HepG2 (cell line): ENCODE measurements around the gene MYL12B. TPM values are rescaled to one million over a fixed set of nuclear protein-coding genes. Genes with fewer than 3 reads are reported as not detected.

Experiments
- ATF7-NPFF ChIP-seq: sonication (generic); formaldehyde crosslinking; IDR thresholded peaks from 2 replicates; pipeline ENCODE4 v1.8.1; 2023; ENCODE audit warnings: mild to moderate bottlenecking, low read depth, missing genetic modification reagents, moderate library complexity
- ERF ChIP-seq: IDR thresholded peaks from 2 replicates; pipeline ENCODE4 v1.6.1; 2018; ENCODE audit warnings: missing biosample characterization, missing genetic modification reagents
- FOXA3 ChIP-seq: IDR thresholded peaks from 2 replicates; pipeline ENCODE4 v1.6.1; 2016; ENCODE audit warnings: missing genetic modification reagents, missing compliant biosample characterization
- GRHL1 ChIP-seq: sonication (generic); formaldehyde crosslinking; conservative IDR thresholded peaks from 2 replicates; pipeline ENCODE4 v1.8.0; 2022; ENCODE audit warnings: missing genetic modification reagents
- HOXA7 ChIP-seq: sonication (generic); formaldehyde crosslinking; IDR thresholded peaks from 2 replicates; pipeline ENCODE4 v1.8.1; 2022; ENCODE audit warnings: mild to moderate bottlenecking, missing genetic modification reagents, moderate library complexity
- KDM6A ChIP-seq: IDR thresholded peaks from 2 replicates; pipeline ENCODE4 v1.6.1; 2016; ENCODE audit warnings: low read depth
- PRPF4 ChIP-seq: fragments of 200-400 bp; formaldehyde crosslinking; IDR thresholded peaks from 2 replicates; pipeline ENCODE4 v1.6.1; 2016; ENCODE audit warnings: low read length, low read depth; ENCODE audit not compliant: poor library complexity, severe bottlenecking
- SMARCC2 ChIP-seq: fragments of 450-650 bp; IDR thresholded peaks from 2 replicates; pipeline ENCODE4 v1.6.1; 2017; ENCODE audit warnings: antibody characterized with exemption, mild to moderate bottlenecking
- SOX13 ChIP-seq, 3 experiments: fragments of 450-650 bp in 1 of 3; sonication (generic) in 1 of 3; formaldehyde crosslinking in 1 of 3; IDR thresholded peaks in 2 of 3; conservative IDR thresholded peaks in 1 of 3; 2 replicates each; pipeline versions ENCODE4 v1.5.0 to v1.6.1; 2016 to 2020; ENCODE audit warnings: antibody characterized with exemption in 1 of 3, mild to moderate bottlenecking in 1 of 3, missing compliant biosample characterization in 1 of 3, missing genetic modification reagents in 1 of 3, moderate library complexity in 1 of 3
- SRSF1 ChIP-seq: fragments of 200-400 bp; formaldehyde crosslinking; optimal IDR thresholded peaks from 2 replicates; pipeline ENCODE3; 2017; ENCODE audit warnings: mild to moderate bottlenecking, low read depth, low read length, moderate library complexity
- TBP ChIP-seq: sonication (generic); formaldehyde crosslinking; IDR thresholded peaks from 2 replicates; pipeline ENCODE4 v1.5.0; 2020; ENCODE audit warnings: missing genetic modification reagents
- TBX3 ChIP-seq: fragments of 450-650 bp; IDR thresholded peaks from 2 replicates; pipeline ENCODE4 v1.6.1; 2017; ENCODE audit warnings: antibody characterized with exemption, mild to moderate bottlenecking, inconsistent platforms, borderline replicate concordance
- TCF12 ChIP-seq, 2 experiments: fragments of 450-650 bp in 1 of 2; sonication (generic) in 1 of 2; formaldehyde crosslinking in 1 of 2; IDR thresholded peaks; 2 replicates each; pipeline versions ENCODE4 v1.6.1 to v1.8.0; 2017 to 2022; ENCODE audit warnings: antibody characterized with exemption in 1 of 2, mild to moderate bottlenecking in 1 of 2, missing genetic modification reagents in 1 of 2, moderate library complexity in 1 of 2
- TEAD3 ChIP-seq: optimal IDR thresholded peaks from 2 replicates; pipeline ENCODE3; 2016; ENCODE audit warnings: borderline replicate concordance
- ZFP36L2 ChIP-seq: sonication (generic); formaldehyde crosslinking; IDR thresholded peaks from 2 replicates; pipeline ENCODE4 v1.4.0; 2020; ENCODE audit warnings: missing genetic modification reagents
- ZFP91 ChIP-seq: sonication (generic); formaldehyde crosslinking; IDR thresholded peaks from 2 replicates; pipeline ENCODE4 v1.9.0; 2022; ENCODE audit warnings: missing genetic modification reagents, mild to moderate bottlenecking, borderline replicate concordance
- ZFYVE20 ChIP-seq: sonication (generic); formaldehyde crosslinking; IDR thresholded peaks from 2 replicates; pipeline ENCODE4 v1.8.0; 2023; ENCODE audit warnings: low read depth, mild to moderate bottlenecking, moderate library complexity, missing genetic modification reagents, borderline replicate concordance
- ZMYM3 ChIP-seq: sonication (generic); formaldehyde crosslinking; IDR thresholded peaks from 2 replicates; pipeline ENCODE4 v1.5.1; 2020; ENCODE audit warnings: mild to moderate bottlenecking, missing genetic modification reagents
- ZMYM4 ChIP-seq: sonication (generic); formaldehyde crosslinking; IDR thresholded peaks from 2 replicates; pipeline ENCODE4 v1.8.1; 2023; ENCODE audit warnings: mild to moderate bottlenecking, missing genetic modification reagents
- ZNF326 ChIP-seq: sonication (generic); formaldehyde crosslinking; IDR thresholded peaks from 2 replicates; pipeline ENCODE4 v1.4.0; 2020; ENCODE audit warnings: missing genetic modification reagents, borderline replicate concordance
- ZNF543 ChIP-seq: sonication (generic); formaldehyde crosslinking; IDR thresholded peaks from 2 replicates; pipeline ENCODE4 v1.4.0; 2020; ENCODE audit warnings: mild to moderate bottlenecking, missing genetic modification reagents
- ZNF619 ChIP-seq: sonication (generic); formaldehyde crosslinking; IDR thresholded peaks from 2 replicates; pipeline ENCODE4 v1.4.0; 2020; ENCODE audit warnings: mild to moderate bottlenecking, missing genetic modification reagents
- polyA plus RNA-seq, 8 experiments: library from polyadenylated mRNA; depleted of rRNA in 3 of 8; stranded (reverse) in 7 of 8; unstranded in 1 of 8; fragments of >200 nt; fragmentation: Illumina TruSeq in 4 of 8; extraction: Trizol in 4 of 8; gene quantifications; 2 replicates each; pipeline versions ENCODE4 v1.2.1 to v1.2.3, GENCODE V29; 2011 to 2016; ENCODE audit warnings: low read depth in 4 of 8, missing spikeins in 1 of 8, mixed read lengths in 1 of 8; ENCODE audit not compliant: insufficient read depth in 1 of 8
- total RNA-seq, 5 experiments: library from RNA; depleted of rRNA; stranded (reverse); fragments of >200 nt; fragmentation: Illumina TruSeq; extraction: Trizol; gene quantifications; 2 replicates each; pipeline ENCODE4 v1.2.3, GENCODE V29; 2016; ENCODE audit warnings: low read depth in 1 of 5
- TF ChIP-seq, protein P1 (sequence below): sonication (generic); formaldehyde crosslinking; IDR thresholded peaks from 2 replicates; pipeline ENCODE4 v1.8.1; 2023; ENCODE audit warnings: missing genetic modification reagents, mild to moderate bottlenecking, borderline replicate concordance
- TF ChIP-seq, protein P2 (sequence below): sonication (generic); formaldehyde crosslinking; IDR thresholded peaks from 2 replicates; pipeline ENCODE4 v1.5.1; 2020; ENCODE audit warnings: missing genetic modification reagents, mild to moderate bottlenecking, borderline replicate concordance

The MYL12B gene
- total and polyA plus RNA-seq, 2 of the 13 experiments (the other 11 are each of a cell fraction or from before 2014, with no cell fraction given), result 265 to 340 TPM

DNA sequence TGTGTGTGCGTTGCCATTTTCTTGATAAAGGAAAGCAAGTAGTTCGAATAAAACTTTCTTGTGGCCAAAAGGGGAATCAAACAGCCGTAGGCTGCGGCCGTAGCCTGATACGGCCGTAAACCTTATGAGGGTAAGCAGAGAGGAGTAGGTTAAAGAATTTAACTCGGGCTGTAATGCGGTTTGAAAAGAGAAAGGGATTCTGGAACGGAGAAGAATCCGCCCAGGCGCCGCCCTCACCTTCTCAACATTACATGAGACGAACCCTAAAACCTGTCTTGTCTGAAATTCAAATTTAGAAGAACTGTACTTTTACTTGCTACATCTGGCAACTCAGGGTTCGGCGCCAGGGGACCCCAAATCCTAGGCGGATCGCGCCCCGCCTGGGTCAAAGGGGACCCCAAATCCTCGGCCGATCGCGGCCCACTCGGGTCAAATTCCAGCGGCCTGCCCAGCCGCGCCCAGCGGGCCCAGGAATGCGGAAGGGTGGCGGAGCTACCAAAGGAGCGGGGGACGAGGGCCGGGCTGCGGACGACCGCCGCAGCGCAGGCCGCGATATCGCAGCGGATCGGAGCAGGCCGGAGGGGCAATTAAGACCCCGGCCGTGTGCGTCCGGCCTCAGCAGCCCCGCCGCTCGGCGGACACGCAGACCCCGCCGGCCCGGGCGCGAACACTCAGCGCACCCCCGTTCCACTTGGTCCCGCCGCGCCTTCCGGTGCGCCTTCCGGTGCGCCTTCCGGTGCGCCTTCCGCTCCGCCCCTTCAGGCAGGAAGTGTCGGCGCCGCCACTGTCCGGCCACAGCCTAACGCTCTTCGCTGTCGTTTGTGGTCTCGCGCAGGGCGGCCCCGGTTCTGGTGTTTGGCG is at the start of gene MYL12B (continued):
- TF ChIP-seq ZFP91 (peak; percentile 92), PRPF4 (no peak), ZMYM3 (CRISPR knock-in tag) (no peak), ZFP36L2 (CRISPR knock-in tag) (no peak), SOX13 (IDR thresholded peaks at IDR 0.05) (no peak), SOX13 (CRISPR knock-in tag; conservative IDR thresholded peaks at IDR 0.05 in 1 of 2, IDR thresholded peaks at IDR 0.05 in 1 of 2) (peak in 1 of 2 experiments; percentile 26; a peak in 1 of 4 replicates), TBP (no peak), ZFYVE20 (0 out of 2 replicates have a peak, but pooled peaks have one; percentile 75), ZNF543 (CRISPR knock-in tag) (peak; percentile 71; the same call in 1 of the 2 replicates), HOXA7 (CRISPR knock-in tag) (no peak), ZNF619 (CRISPR knock-in tag) (peak; percentile 26; the same call in 1 of the 2 replicates), ATF7-NPFF (CRISPR knock-in tag) (peak; percentile 89), GRHL1 (CRISPR knock-in tag) (no peak), SMARCC2 (no peak), TBX3 (peak; percentile 92), KDM6A (0 out of 2 replicates have a peak, but pooled peaks have one; percentile 10), ZNF326 (CRISPR knock-in tag) (no peak), SRSF1 (no peak), TCF12 (IDR thresholded peaks at IDR 0.05) (no peak), TCF12 (CRISPR knock-in tag; IDR thresholded peaks at IDR 0.05) (peak; percentile 80; the same call in 1 of the 2 replicates), ZMYM4 (CRISPR knock-in tag) (peak; percentile 70), FOXA3 (CRISPR knock-in tag) (no peak), ERF (CRISPR knock-in tag) (0 out of 2 replicates have a peak, but pooled peaks have one; percentile 40), TEAD3 (CRISPR knock-in tag) (peak; percentile 100)
- TF ChIP-seq, protein P1, sequence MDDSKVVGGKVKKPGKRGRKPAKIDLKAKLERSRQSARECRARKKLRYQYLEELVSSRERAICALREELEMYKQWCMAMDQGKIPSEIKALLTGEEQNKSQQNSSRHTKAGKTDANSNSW (CRISPR knock-in tag), result peak; percentile 74; the same call in 1 of the 2 replicates
- TF ChIP-seq, protein P2, sequence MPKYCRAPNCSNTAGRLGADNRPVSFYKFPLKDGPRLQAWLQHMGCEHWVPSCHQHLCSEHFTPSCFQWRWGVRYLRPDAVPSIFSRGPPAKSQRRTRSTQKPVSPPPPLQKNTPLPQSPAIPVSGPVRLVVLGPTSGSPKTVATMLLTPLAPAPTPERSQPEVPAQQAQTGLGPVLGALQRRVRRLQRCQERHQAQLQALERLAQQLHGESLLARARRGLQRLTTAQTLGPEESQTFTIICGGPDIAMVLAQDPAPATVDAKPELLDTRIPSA, result no peak
